Activated B cell treated with CpG ODN at 0.5 μM for 24 hours (primary cell): ENCODE data around the gene TSC1. TPM values are rescaled to one million over a fixed set of nuclear protein-coding genes. Genes with fewer than 3 reads are reported as not detected.

ENCODE experiments used
- ATAC-seq: fragments of 200-7000 bp; cut with Tn5 transposase; one replicate; pipeline ENCODE4 v1.10.0; 2021; ENCODE audit warnings: low read depth, mild to moderate bottlenecking, moderate library complexity
- CTCF ChIA-PET: fragments of 350-600 bp; sonication (Branson Sonifier 250); formaldehyde crosslinking; loops from one replicate; lab custom pipeline; 2021; ENCODE audit warnings: antibody characterized with exemption; lab: Charles Lee
- POLR2A ChIA-PET: fragments of 350-600 bp; sonication (Branson Sonifier 250); formaldehyde crosslinking; loops from one replicate; lab custom pipeline; 2021; ENCODE audit warnings: antibody characterized with exemption; lab: Charles Lee
- DNase-seq: peaks from one replicate; pipeline ENCODE4 v3.0.0; 2022
- H3K27ac Mint-ChIP-seq: one replicate; pipeline ENCODE4 v1.8.0; 2020; ENCODE audit warnings: mixed read lengths
- H3K27me3 Mint-ChIP-seq: one replicate; pipeline ENCODE4 v1.8.0; 2021; ENCODE audit warnings: mixed read lengths
- H3K36me3 Mint-ChIP-seq: one replicate; pipeline ENCODE4 v1.8.0; 2021; ENCODE audit warnings: low read depth, mixed read lengths
- H3K4me1 Mint-ChIP-seq: one replicate; pipeline ENCODE4 v1.8.0; 2021; ENCODE audit warnings: mixed read lengths
- H3K4me3 Mint-ChIP-seq: one replicate; pipeline ENCODE4 v1.8.0; 2020; ENCODE audit warnings: mild to moderate bottlenecking, mixed read lengths
- H3K9me3 Mint-ChIP-seq: one replicate; pipeline ENCODE4 v1.8.0; 2020; ENCODE audit warnings: mixed read lengths
- CTCF ChIP-seq: fragments of 200-600 bp; IDR thresholded peaks from one replicate; pipeline ENCODE4 v1.8.0; 2022; ENCODE audit warnings: antibody characterized with exemption, mild to moderate bottlenecking
- intact Hi-C: fragments of 100-400 bp; cut with micrococcal nuclease; formaldehyde crosslinking; loops from one replicate; pipeline ENCODE4 v1.15.1; 2024
- total RNA-seq: library from RNA; stranded (reverse); gene quantifications from 2 replicates; pipeline ENCODE4 v1.2.3, GENCODE V29; 2022

Gene TSC1
- total RNA-seq, 1 donor from 2014 or later, result 61.4 TPM

GRCh38 chr9:132980157-132980556 is 35.7 kb upstream of the TSC1 start:
- Mint-ChIP-seq H3K27ac (no peak overlapping the region), H3K9me3 (no peaks in the 10 kb centered on the region), H3K4me3 (no peak overlapping the region), H3K4me1 (peaks cover 22% of the 10 kb centered on the region), H3K36me3 (no peaks in the 10 kb centered on the region), H3K27me3 (peaks cover 33% of the 10 kb centered on the region)
- ChIA-PET CTCF (no interaction called here), POLR2A (no interaction called here)
- DNase-seq, result no peak
- no peak for ATAC-seq
- intact Hi-C loops, result no loop called here
- TF ChIP-seq CTCF, result no peak

GRCh38 chr9:132978451-132979131 is 34.2 kb upstream of the TSC1 start, which contains the start of gene GFI1B:
TSS of gene GFI1B (plus strand) at chr9:132978694. CDS start at chr9:132986679, 7,985 bp downstream.
- H3K4me3 Mint-ChIP-seq, result peak within 1 kb of the TSS; percentile 45
- no peak for DNase-seq
- intact Hi-C loops, result no loop called here
- peaks cover 22% of the 10 kb centered on the region for H3K4me1 Mint-ChIP-seq
- no peak for ATAC-seq
- peaks cover 32% of the 10 kb centered on the region for H3K27me3 Mint-ChIP-seq
- no peaks in the 10 kb centered on the region for H3K36me3 Mint-ChIP-seq
- TF ChIP-seq CTCF, result no peak
- no peak within 1 kb of the TSS for H3K27ac Mint-ChIP-seq
- ChIA-PET POLR2A (interaction anchor here (1.0 to 1.1 kb wide), 2 partner anchors 52 to 565 kb away, joined by 3 to 4 read pairs; partner anchors contain the start of gene GTF3C5), CTCF (interaction anchor here (1.1 to 1.4 kb wide), 3 partner anchors 34 to 166 kb away, joined by 3 to 6 read pairs (median 5); partner anchors contain the start of gene TSC1)
- H3K9me3 Mint-ChIP-seq, result no peaks in the 10 kb centered on the region

GRCh38 chr9:132978112-132978450 is 33.7 kb upstream of the TSC1 start:
- Mint-ChIP-seq H3K27ac (no peak overlapping the region), H3K4me1 (peaks cover 22% of the 10 kb centered on the region), H3K36me3 (no peaks in the 10 kb centered on the region), H3K4me3 (no peak overlapping the region), H3K9me3 (no peaks in the 10 kb centered on the region), H3K27me3 (peaks cover 32% of the 10 kb centered on the region)
- ChIA-PET CTCF (interaction anchor here (1.1 to 1.7 kb wide), 4 partner anchors 15 to 166 kb away, joined by 3 to 6 read pairs (median 5); partner anchors contain the start of gene TSC1), POLR2A (interaction anchor here (0.7 to 1.1 kb wide), 2 partner anchors 122 to 566 kb away, joined by 3 to 4 read pairs; no protein-coding TSS in a partner anchor)
- no peak for TF ChIP-seq CTCF
- ATAC-seq (no peak), DNase-seq (no peak)
- intact Hi-C loops, result no loop called here

- H3K27ac Mint-ChIP-seq, result no peak overlapping the region
- CTCF ChIA-PET, result interaction anchor here (1.7 kb wide), 1 partner anchor 17 kb away, joined by 5 read pairs; no protein-coding TSS in a partner anchor
- POLR2A ChIA-PET, result no interaction called here
- H3K27me3 Mint-ChIP-seq, result peaks cover 28% of the 10 kb centered on the region
- ATAC-seq (no peak), DNase-seq (no peak)
- intact Hi-C loops, result loop anchor here (2.0 kb wide), 1 partner anchor 46 kb away; no protein-coding TSS in a partner anchor
- no peak for TF ChIP-seq CTCF
- H3K9me3 Mint-ChIP-seq, result no peaks in the 10 kb centered on the region
- H3K4me1 Mint-ChIP-seq, result peaks cover 19% of the 10 kb centered on the region
- H3K4me3 Mint-ChIP-seq, result no peak overlapping the region
- no peaks in the 10 kb centered on the region for H3K36me3 Mint-ChIP-seq
Observed at GRCh38 chr9:132976571-132976970, 32.2 kb upstream of the TSC1 start.

GRCh38 chr9:132975961-132976360 is 31.5 kb upstream of the TSC1 start:
- Mint-ChIP-seq H3K4me3 (no peak overlapping the region), H3K36me3 (no peaks in the 10 kb centered on the region), H3K9me3 (no peaks in the 10 kb centered on the region), H3K27me3 (peaks cover 26% of the 10 kb centered on the region), H3K4me1 (peaks cover 19% of the 10 kb centered on the region), H3K27ac (no peak overlapping the region)
- no peak for ATAC-seq
- CTCF ChIA-PET, result no interaction called here
- DNase-seq, result no peak
- TF ChIP-seq CTCF, result no peak
- POLR2A ChIA-PET, result no interaction called here
- intact Hi-C loops, result loop anchor here (2.0 kb wide), 1 partner anchor 47 kb away; no protein-coding TSS in a partner anchor
